ENCODE results near the gene TSC22D1. TPM values are rescaled to one million over a fixed set of nuclear protein-coding genes. Genes with fewer than 3 reads are reported as not detected.

The TSC22D1 gene
- polyA plus RNA-seq, 3 donors from 2014 or later, result 11.5 to 13.3 (median 12.1) TPM

GRCh38 chr13:44434766-44435141, 141.4 kb downstream of the TSC22D1 start:
- DNase-seq, result no peak
- peak overlapping the region; percentile 79 to 96 (median 86) for H3K4me3 Mint-ChIP-seq
- peaks cover 26 to 34% of the 10 kb centered on the region in 2 donors for H3K4me1 Mint-ChIP-seq
- peaks cover 2 to 5% (median 3%) of the 10 kb centered on the region in 3 donors for H3K27me3 Mint-ChIP-seq (ENCODE audit: low read depth in 3 of 3)
- no peaks in the 10 kb centered on the region for H3K36me3 Mint-ChIP-seq
- peak overlapping the region; percentile 69 to 92 (median 76) for H3K27ac Mint-ChIP-seq
- no peaks in the 10 kb centered on the region for H3K9me3 Mint-ChIP-seq

- Mint-ChIP-seq H3K9me3 (no peaks in the 10 kb centered on the region), H3K27ac (peak overlapping the region in 5 of 6 donors; percentile 38 to 87 (median 77)), H3K4me3 (peak overlapping the region; percentile 47 to 96 (median 67)), H3K4me1 (peaks cover 26 to 34% of the 10 kb centered on the region in 2 donors), H3K27me3 (ENCODE audit: low read depth in 3 of 3) (peaks cover 2 to 5% (median 3%) of the 10 kb centered on the region in 3 donors), H3K36me3 (no peaks in the 10 kb centered on the region)
- DNase-seq, result no peak
Measured at GRCh38 chr13:44433863-44434765, 142.0 kb downstream of the TSC22D1 start.

- Mint-ChIP-seq H3K9me3 (no peaks in the 10 kb centered on the region), H3K4me3 (no peak overlapping the region), H3K27ac (no peak overlapping the region), H3K27me3 (ENCODE audit: low read depth in 3 of 3) (peaks cover 2 to 5% (median 3%) of the 10 kb centered on the region in 3 donors), H3K36me3 (no peaks in the 10 kb centered on the region), H3K4me1 (peaks cover 25 to 31% of the 10 kb centered on the region in 2 donors)
- no peak for DNase-seq
Measured at GRCh38 chr13:44432650-44433049, 143.5 kb downstream of the TSC22D1 start.

GRCh38 chr13:44431150-44431549, 145.0 kb downstream of the TSC22D1 start:
- Mint-ChIP-seq H3K27ac (no peak overlapping the region), H3K9me3 (no peaks in the 10 kb centered on the region), H3K4me1 (peaks cover 14 to 18% of the 10 kb centered on the region in 2 donors), H3K27me3 (ENCODE audit: low read depth in 3 of 3) (peaks cover 2 to 5% (median 3%) of the 10 kb centered on the region in 3 donors), H3K4me3 (no peak overlapping the region), H3K36me3 (peaks cover 0 to 5% (median 0%) of the 10 kb centered on the region in 3 donors)
- DNase-seq, result no peak

GRCh38 chr13:44429311-44429710, 146.8 kb downstream of the TSC22D1 start:
- Mint-ChIP-seq H3K27me3 (ENCODE audit: low read depth in 3 of 3) (peaks cover 0 to 2% (median 1%) of the 10 kb centered on the region in 3 donors), H3K27ac (no peak overlapping the region), H3K4me3 (no peak overlapping the region), H3K36me3 (peaks cover 0 to 5% (median 0%) of the 10 kb centered on the region in 3 donors), H3K9me3 (no peaks in the 10 kb centered on the region), H3K4me1 (peaks cover 0 to 1% of the 10 kb centered on the region in 2 donors)
- DNase-seq, result no peak

GRCh38 chr13:44426461-44426860, 149.7 kb downstream of the TSC22D1 start:
- Mint-ChIP-seq H3K27me3 (ENCODE audit: low read depth in 3 of 3) (peaks cover 0 to 2% (median 1%) of the 10 kb centered on the region in 3 donors), H3K9me3 (no peaks in the 10 kb centered on the region), H3K4me3 (no peak overlapping the region), H3K27ac (no peak overlapping the region), H3K36me3 (peaks cover 0 to 5% (median 0%) of the 10 kb centered on the region in 3 donors), H3K4me1 (no peaks in the 10 kb centered on the region)
- DNase-seq, result no peak

GRCh38 chr13:44425815-44426078, 150.4 kb downstream of the TSC22D1 start:
- Mint-ChIP-seq H3K27ac (no peak overlapping the region), H3K27me3 (ENCODE audit: low read depth in 3 of 3) (peaks cover 0 to 5% (median 1%) of the 10 kb centered on the region in 3 donors), H3K36me3 (peaks cover 0 to 5% (median 0%) of the 10 kb centered on the region in 3 donors), H3K9me3 (no peaks in the 10 kb centered on the region), H3K4me1 (no peaks in the 10 kb centered on the region), H3K4me3 (no peak overlapping the region)
- no peak for DNase-seq

GRCh38 chr13:44425041-44425814, 150.9 kb downstream of the TSC22D1 start:
- no peaks in the 10 kb centered on the region for H3K4me1 Mint-ChIP-seq
- H3K9me3 Mint-ChIP-seq, result no peaks in the 10 kb centered on the region
- H3K27me3 Mint-ChIP-seq (ENCODE audit: low read depth in 3 of 3), result peaks cover 0 to 5% (median 1%) of the 10 kb centered on the region in 3 donors
- peaks cover 0 to 5% (median 0%) of the 10 kb centered on the region in 3 donors for H3K36me3 Mint-ChIP-seq
- H3K4me3 Mint-ChIP-seq, result no peak overlapping the region
- H3K27ac Mint-ChIP-seq, result peak overlapping the region in 1 of 6 donors; percentile 18
- DNase-seq, result no peak

GRCh38 chr13:44423824-44424223, 152.3 kb downstream of the TSC22D1 start:
- Mint-ChIP-seq H3K9me3 (no peaks in the 10 kb centered on the region), H3K4me3 (no peak overlapping the region), H3K27me3 (ENCODE audit: low read depth in 3 of 3) (peaks cover 0 to 5% (median 1%) of the 10 kb centered on the region in 3 donors), H3K36me3 (peaks cover 0 to 5% (median 0%) of the 10 kb centered on the region in 3 donors), H3K27ac (peak overlapping the region in 1 of 6 donors; percentile 13), H3K4me1 (no peaks in the 10 kb centered on the region)
- DNase-seq, result no peak

- no peak for DNase-seq
- Mint-ChIP-seq H3K4me3 (no peak overlapping the region), H3K27me3 (ENCODE audit: low read depth in 3 of 3) (peaks cover 0 to 5% (median 1%) of the 10 kb centered on the region in 3 donors), H3K36me3 (peaks cover 0 to 5% (median 0%) of the 10 kb centered on the region in 3 donors), H3K4me1 (no peaks in the 10 kb centered on the region), H3K9me3 (no peaks in the 10 kb centered on the region), H3K27ac (peak overlapping the region in 1 of 6 donors; percentile 20)
Measured at GRCh38 chr13:44422755-44423643, 153.1 kb downstream of the TSC22D1 start.

- H3K36me3 Mint-ChIP-seq, result no peaks in the 10 kb centered on the region
- H3K9me3 Mint-ChIP-seq, result no peaks in the 10 kb centered on the region
- DNase-seq, result no peak
- H3K27me3 Mint-ChIP-seq (ENCODE audit: low read depth in 3 of 3), result peaks cover 0 to 5% (median 1%) of the 10 kb centered on the region in 3 donors
- H3K4me1 Mint-ChIP-seq, result no peaks in the 10 kb centered on the region
- no peak overlapping the region for H3K27ac Mint-ChIP-seq
- H3K4me3 Mint-ChIP-seq, result no peak overlapping the region
Measured at GRCh38 chr13:44421853-44422525, 154.1 kb downstream of the TSC22D1 start.

GRCh38 chr13:44420376-44421220, 155.5 kb downstream of the TSC22D1 start:
- DNase-seq, result no peak
- H3K9me3 Mint-ChIP-seq, result no peaks in the 10 kb centered on the region
- no peak overlapping the region for H3K27ac Mint-ChIP-seq
- H3K4me3 Mint-ChIP-seq, result no peak overlapping the region
- H3K4me1 Mint-ChIP-seq, result no peaks in the 10 kb centered on the region
- peaks cover 0 to 5% (median 3%) of the 10 kb centered on the region in 3 donors for H3K27me3 Mint-ChIP-seq (ENCODE audit: low read depth in 3 of 3)
- H3K36me3 Mint-ChIP-seq, result no peaks in the 10 kb centered on the region

Measured in immature natural killer cell (primary cell).